GM12892 (cell line): Measurements from ENCODE around the gene RWDD3.

ENCODE experiments used
- POLR2A ChIP-seq: IDR thresholded peaks from 2 replicates; pipeline ENCODE4 v1.6.1; 2011; ENCODE audit warnings: low read depth, low read length, control low read depth
- POLR2AphosphoS5 ChIP-seq: IDR thresholded peaks from 2 replicates; pipeline ENCODE4 v1.6.1; 2011; ENCODE audit warnings: low read depth, low read length, control low read depth

- TF ChIP-seq POLR2AphosphoS5, result no peak
- TF ChIP-seq POLR2A, result no peak
Measured at GRCh38 chr1:95193591-95193990, 40.4 kb upstream of the RWDD3 start.
